Gastrocnemius medialis (tissue), 4 donors: Measurements from ENCODE around the gene SPECC1L. TPM values are rescaled to one million over a fixed set of nuclear protein-coding genes. Genes with fewer than 3 reads are reported as not detected.

Source experiments
- ATAC-seq, 2 donors: fragments of 150-250 bp; one replicate each; pipeline ENCODE4 v1.9.1; 2016
- DNase-seq, 2 donors: peaks; one replicate each; pipeline ENCODE4 v3.0.0-alpha.2; 2019
- H3K27ac ChIP-seq, 4 donors: fragments of 200-600 bp; sonication (generic); 1 replicate in 1 of 4; 2 replicates in 3 of 4; pipeline ENCODE4 v1.5.1; 2016 to 2018; ENCODE audit warnings: mild to moderate bottlenecking in 2 of 4, moderate library complexity in 1 of 4
- H3K27me3 ChIP-seq, 3 donors: fragments of 200-600 bp; sonication (generic) in 2 of 3; 1 replicate in 1 of 3; 2 replicates in 2 of 3; pipeline versions ENCODE4 v1.5.1 to v1.6.0; 2016 to 2019; ENCODE audit warnings: mild to moderate bottlenecking in 1 of 3, moderate library complexity in 1 of 3
- H3K36me3 ChIP-seq, 2 donors: fragments of 200-600 bp; sonication (generic) in 1 of 2; one replicate each; pipeline ENCODE4 v1.5.1; 2017 to 2018
- H3K4me1 ChIP-seq, 2 donors: fragments of 200-600 bp; sonication (generic) in 1 of 2; one replicate each; pipeline ENCODE4 v1.5.1; 2016 to 2017; ENCODE audit warnings: mild to moderate bottlenecking in 2 of 2
- H3K4me3 ChIP-seq, 4 donors: fragments of 200-600 bp; sonication (generic) in 3 of 4; 1 replicate in 1 of 4; 2 replicates in 3 of 4; pipeline ENCODE4 v1.5.1; 2016 to 2019; ENCODE audit warnings: mild to moderate bottlenecking in 2 of 4
- H3K9me3 ChIP-seq, 3 donors: fragments of 200-600 bp; sonication (generic) in 2 of 3; 1 replicate in 1 of 3; 2 replicates in 2 of 3; pipeline ENCODE4 v1.5.1; 2016 to 2019
- CTCF ChIP-seq, 5 experiments: fragments of 450-650 bp in 3 of 5; fragments of 200-600 bp in 2 of 5; sonication (generic) in 2 of 5; IDR thresholded peaks in 4 of 5; conservative IDR thresholded peaks in 1 of 5; 1 replicate in 4 of 5; 2 replicates in 1 of 5; pipeline ENCODE4 v1.5.1; 2016 to 2019; ENCODE audit warnings: antibody characterized with exemption in 5 of 5, mild to moderate bottlenecking in 3 of 5, moderate library complexity in 3 of 5
- POLR2A ChIP-seq, 2 donors: fragments of 450-650 bp; IDR thresholded peaks; one replicate each; pipeline ENCODE4 v1.6.1; 2017; ENCODE audit warnings: antibody characterized with exemption in 2 of 2, mild to moderate bottlenecking in 2 of 2, moderate library complexity in 2 of 2
- in situ Hi-C, 4 donors: fragments of 200-750 bp; cut with MboI; loops; one replicate each; pipeline versions ENCODE4 v1.15.0 to v1.8.0; 2017; ENCODE audit warnings: low sequenced_read_pairs in 4 of 4
- intact Hi-C: fragments of 100-400 bp; cut with DNase I; formaldehyde crosslinking; loops from one replicate; pipeline ENCODE4 v1.15.1; 2023; ENCODE audit warnings: low total_unique reads
- total RNA-seq, 4 donors: library from RNA; depleted of rRNA; stranded (reverse); fragments of >200 nt; gene quantifications; one replicate each; pipeline versions ENCODE4 v1.1.0 to v1.2.3, GENCODE V29; 2016

The SPECC1L gene
- total RNA-seq, 4 donors from 2014 or later = 16.2 to 19.9 (median 18.7) TPM

- peaks cover 10 to 15% of the 10 kb centered on the region in 2 donors for H3K4me1 ChIP-seq
- in situ Hi-C loops = loop anchor here in 1 of 4 donors (25.0 kb wide), 1 partner anchor 317 kb away; the partner anchor contains the start of gene PIWIL3
These were observed 174.3 kb downstream of the SPECC1L start for GRCh38 chr22:24444729-24445466.

GRCh38 chr22:24445481-24446259 is 175.0 kb downstream of the SPECC1L start:
- Histone ChIP-seq H3K4me1 (peaks cover 6 to 10% of the 10 kb centered on the region in 2 donors), H3K36me3 (no peaks in the 10 kb centered on the region), H3K27ac (peak overlapping the region in 1 of 4 donors; percentile 1), H3K27me3 (no peaks in the 10 kb centered on the region), H3K9me3 (no peaks in the 10 kb centered on the region), H3K4me3 (no peak overlapping the region)
- in situ Hi-C loops (loop anchor here in 1 of 4 donors (25.0 kb wide), 1 partner anchor 317 kb away; the partner anchor contains the start of gene PIWIL3), intact Hi-C loops (no loop called here)
- ATAC-seq = no peak
- TF ChIP-seq CTCF (IDR thresholded peaks at IDR 0.05 in 4 of 5, conservative IDR thresholded peaks at IDR 0.05 in 1 of 5) = no peak
- no peak for TF ChIP-seq POLR2A (IDR thresholded peaks at IDR 0.05)
- no peak for DNase-seq

More at GRCh38 chr22:24444729-24445466, 174.3 kb downstream of the SPECC1L start:
- H3K4me3 ChIP-seq = no peak overlapping the region
- H3K27me3 ChIP-seq = no peaks in the 10 kb centered on the region
- no peaks in the 10 kb centered on the region for H3K9me3 ChIP-seq
- H3K27ac ChIP-seq = no peak overlapping the region
- no peaks in the 10 kb centered on the region for H3K36me3 ChIP-seq
- intact Hi-C loops = no loop called here
- ATAC-seq (no peak), DNase-seq (no peak)
- TF ChIP-seq POLR2A (IDR thresholded peaks at IDR 0.05) (no peak), CTCF (IDR thresholded peaks at IDR 0.05 in 4 of 5, conservative IDR thresholded peaks at IDR 0.05 in 1 of 5) (no peak)

GRCh38 chr22:24446260-24446611 is 175.6 kb downstream of the SPECC1L start:
- in situ Hi-C loops = loop anchor here in 1 of 4 donors (25.0 kb wide), 1 partner anchor 316 kb away; the partner anchor contains the start of gene PIWIL3
- no peak overlapping the region for H3K27ac ChIP-seq

GRCh38 chr22:24450610-24451009 is 180.0 kb downstream of the SPECC1L start:
- intact Hi-C loops = no loop called here
- TF ChIP-seq CTCF (IDR thresholded peaks at IDR 0.05 in 4 of 5, conservative IDR thresholded peaks at IDR 0.05 in 1 of 5) (no peak), POLR2A (IDR thresholded peaks at IDR 0.05) (no peak)
- no peaks in the 10 kb centered on the region for H3K36me3 ChIP-seq
- H3K27ac ChIP-seq = no peak overlapping the region
- H3K9me3 ChIP-seq = no peaks in the 10 kb centered on the region
- in situ Hi-C loops = no loop called here
- H3K27me3 ChIP-seq = no peaks in the 10 kb centered on the region
- DNase-seq (no peak), ATAC-seq (no peak)
- H3K4me1 ChIP-seq = peaks cover 0 to 8% of the 10 kb centered on the region in 2 donors
- H3K4me3 ChIP-seq = no peak overlapping the region

More at GRCh38 chr22:24446260-24446611, 175.6 kb downstream of the SPECC1L start:
- no peaks in the 10 kb centered on the region for H3K9me3 ChIP-seq
- H3K4me3 ChIP-seq = no peak overlapping the region
- DNase-seq = no peak
- peaks cover 0 to 8% of the 10 kb centered on the region in 2 donors for H3K4me1 ChIP-seq
- H3K27me3 ChIP-seq = no peaks in the 10 kb centered on the region
- H3K36me3 ChIP-seq = no peaks in the 10 kb centered on the region
- TF ChIP-seq POLR2A (IDR thresholded peaks at IDR 0.05) = no peak
- no peak for TF ChIP-seq CTCF (IDR thresholded peaks at IDR 0.05 in 4 of 5, conservative IDR thresholded peaks at IDR 0.05 in 1 of 5)
- no peak for ATAC-seq
- intact Hi-C loops = no loop called here
